OCI-LY7 (cell line): ENCODE measurements around the gene MACROD1. TPM values are rescaled to one million over a fixed set of nuclear protein-coding genes. Genes with fewer than 3 reads are reported as not detected.

ENCODE experiments used
- BruUV-seq: library from RNA; stranded (reverse); fragments of 400-500 nt; replicated peaks from 2 replicates; lab custom pipeline; 2021; lab: Mats Ljungman, UMichigan
- CTCF ChIA-PET: fragments of 300-600 bp; sonication (Branson Sonifier 250); formaldehyde crosslinking; loops from one replicate; lab custom pipeline; 2022; ENCODE audit warnings: antibody characterized with exemption; ENCODE audit not compliant: unreplicated experiment; lab: Charles Lee
- POLR2A ChIA-PET: fragments of 300-600 bp; sonication (Branson Sonifier 250); formaldehyde crosslinking; loops from one replicate; lab custom pipeline; 2022; ENCODE audit warnings: antibody characterized with exemption; lab: Charles Lee
- DNase-seq: peaks from one replicate; pipeline ENCODE4 v3.0.0-alpha.2; 2015; ENCODE audit warnings: low spot score
- H2AFZ ChIP-seq: fragments of 200-600 bp; sonication (generic), shearing (Covaris generic); 2 replicates; pipeline ENCODE4 v1.6.1; 2014; ENCODE audit warnings: mild to moderate bottlenecking, antibody characterized with exemption, low read length, moderate library complexity
- H3K27ac ChIP-seq: fragments of 200-600 bp; sonication (generic); 2 replicates; pipeline ENCODE4 v1.5.1; 2014; ENCODE audit warnings: mixed run types, low read depth, mild to moderate bottlenecking, moderate library complexity, low read length, inconsistent platforms; ENCODE audit not compliant: poor library complexity, severe bottlenecking
- H3K36me3 ChIP-seq: fragments of 200-600 bp; sonication (generic); 2 replicates; pipeline ENCODE4 v1.6.1; 2014; ENCODE audit warnings: mild to moderate bottlenecking, antibody characterized with exemption, low read length, moderate library complexity, mixed read lengths; ENCODE audit not compliant: insufficient read depth
- H3K4me1 ChIP-seq: fragments of 200-600 bp; sonication (generic); 2 replicates; pipeline ENCODE4 v1.5.1; 2014; ENCODE audit warnings: mild to moderate bottlenecking, low read length; ENCODE audit not compliant: insufficient read depth, poor library complexity, severe bottlenecking
- H3K4me2 ChIP-seq: fragments of 200-600 bp; sonication (generic); 2 replicates; pipeline ENCODE4 v1.6.1; 2014; ENCODE audit warnings: mild to moderate bottlenecking, low read length
- H3K4me3 ChIP-seq: fragments of 200-600 bp; sonication (generic); 2 replicates; pipeline ENCODE4 v1.5.1; 2014; ENCODE audit warnings: mild to moderate bottlenecking, low read depth, low read length; ENCODE audit not compliant: poor library complexity, severe bottlenecking
- H3K79me2 ChIP-seq: fragments of 200-600 bp; sonication (generic); 2 replicates; pipeline ENCODE4 v1.6.1; 2016; ENCODE audit warnings: low read depth, mild to moderate bottlenecking, low read length, moderate library complexity, mixed read lengths; ENCODE audit not compliant: insufficient read depth
- H3K9me2 ChIP-seq: fragments of 200-600 bp; sonication (generic); 2 replicates; pipeline ENCODE4 v1.6.1; 2016; ENCODE audit warnings: mild to moderate bottlenecking, low read length, mixed read lengths; ENCODE audit not compliant: insufficient read depth
- H3K9me3 ChIP-seq: fragments of 200-600 bp; sonication (generic); 2 replicates; pipeline ENCODE4 v1.6.1; 2014; ENCODE audit warnings: mild to moderate bottlenecking, mixed run types, low read length, mixed read lengths
- H4K20me1 ChIP-seq: fragments of 200-600 bp; sonication (generic); 2 replicates; pipeline ENCODE4 v1.6.1; 2014; ENCODE audit warnings: mild to moderate bottlenecking, antibody characterized with exemption, low read length, moderate library complexity, mixed read lengths; ENCODE audit not compliant: insufficient read depth
- EZH2phosphoT487 ChIP-seq: fragments of 200-600 bp; sonication (generic); IDR thresholded peaks from 2 replicates; pipeline ENCODE4 v1.6.1; 2018; ENCODE audit warnings: low read depth, borderline replicate concordance, mild to moderate bottlenecking, mixed run types, antibody characterized with exemption, low read length, moderate library complexity, mixed read lengths
- intact Hi-C: fragments of 100-400 bp; cut with micrococcal nuclease; formaldehyde crosslinking; loops from one replicate; pipeline ENCODE4 v1.10.0; 2022; ENCODE audit not compliant: unreplicated experiment
- total RNA-seq, 2 experiments: library from RNA; depleted of rRNA in 1 of 2; stranded (reverse); fragments of >200 nt in 1 of 2; shearing (Covaris generic) in 1 of 2; gene quantifications; 2 replicates each; pipeline ENCODE4 v1.2.3, GENCODE V29; 2014 to 2022
- TF ChIP-seq, protein P1 (sequence below): fragments of 200-600 bp; sonication (generic); conservative IDR thresholded peaks from 2 replicates; pipeline ENCODE4 v1.5.1; 2014; ENCODE audit warnings: mild to moderate bottlenecking, antibody characterized with exemption, low read length, moderate library complexity, mixed read lengths

MACROD1 gene
- total RNA-seq, 2 experiments from 2014 or later: 14.7 to 25.4 TPM

DNA sequence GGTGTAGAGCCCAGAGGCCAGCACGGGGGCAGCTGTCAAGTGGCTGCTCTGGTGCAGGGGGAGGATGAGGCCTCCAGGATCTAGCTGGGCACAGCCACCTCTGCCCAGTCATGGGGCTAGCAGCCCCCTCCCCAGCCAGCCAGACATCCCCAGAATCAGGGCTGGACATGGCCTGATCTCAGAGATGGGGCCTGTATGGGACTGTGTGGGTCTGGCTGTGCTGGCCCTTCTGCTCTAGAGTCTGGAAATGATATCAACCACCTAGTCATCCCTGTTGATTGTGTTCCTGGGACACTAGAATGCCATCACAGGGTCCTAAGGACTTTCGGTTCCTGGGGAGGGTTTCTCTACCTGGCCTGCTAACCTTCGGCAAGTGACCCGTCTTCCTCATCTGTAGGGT, 127.4 kb downstream of the MACROD1 start:
- no peak overlapping the region for H2AFZ ChIP-seq
- H3K4me1 ChIP-seq: no peaks in the 10 kb centered on the region
- intact Hi-C loops: no loop called here
- DNase-seq: no peak
- no peaks in the 10 kb centered on the region for H3K9me3 ChIP-seq
- BruUV-seq: no TSS peak
- no peaks in the 10 kb centered on the region for H3K79me2 ChIP-seq
- H3K4me3 ChIP-seq: no peak overlapping the region
- H3K9me2 ChIP-seq: no peaks in the 10 kb centered on the region
- CTCF ChIA-PET: no interaction called here
- no peak overlapping the region for H3K4me2 ChIP-seq
- H3K36me3 ChIP-seq: no peaks in the 10 kb centered on the region
- TF ChIP-seq EZH2phosphoT487: no peak
- TF ChIP-seq, protein P1, sequence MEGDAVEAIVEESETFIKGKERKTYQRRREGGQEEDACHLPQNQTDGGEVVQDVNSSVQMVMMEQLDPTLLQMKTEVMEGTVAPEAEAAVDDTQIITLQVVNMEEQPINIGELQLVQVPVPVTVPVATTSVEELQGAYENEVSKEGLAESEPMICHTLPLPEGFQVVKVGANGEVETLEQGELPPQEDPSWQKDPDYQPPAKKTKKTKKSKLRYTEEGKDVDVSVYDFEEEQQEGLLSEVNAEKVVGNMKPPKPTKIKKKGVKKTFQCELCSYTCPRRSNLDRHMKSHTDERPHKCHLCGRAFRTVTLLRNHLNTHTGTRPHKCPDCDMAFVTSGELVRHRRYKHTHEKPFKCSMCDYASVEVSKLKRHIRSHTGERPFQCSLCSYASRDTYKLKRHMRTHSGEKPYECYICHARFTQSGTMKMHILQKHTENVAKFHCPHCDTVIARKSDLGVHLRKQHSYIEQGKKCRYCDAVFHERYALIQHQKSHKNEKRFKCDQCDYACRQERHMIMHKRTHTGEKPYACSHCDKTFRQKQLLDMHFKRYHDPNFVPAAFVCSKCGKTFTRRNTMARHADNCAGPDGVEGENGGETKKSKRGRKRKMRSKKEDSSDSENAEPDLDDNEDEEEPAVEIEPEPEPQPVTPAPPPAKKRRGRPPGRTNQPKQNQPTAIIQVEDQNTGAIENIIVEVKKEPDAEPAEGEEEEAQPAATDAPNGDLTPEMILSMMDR: no peak
- no peak overlapping the region for H3K27ac ChIP-seq
- no peaks in the 10 kb centered on the region for H4K20me1 ChIP-seq
- POLR2A ChIA-PET: no interaction called here

GRCh38 chr11:64037027-64037634, 128.8 kb downstream of the MACROD1 start:
- Histone ChIP-seq H3K4me2 (no peak overlapping the region), H3K9me3 (no peaks in the 10 kb centered on the region), H4K20me1 (no peaks in the 10 kb centered on the region), H3K27ac (no peak overlapping the region), H3K9me2 (no peaks in the 10 kb centered on the region), H2AFZ (no peak overlapping the region), H3K4me3 (no peak overlapping the region), H3K36me3 (no peaks in the 10 kb centered on the region), H3K4me1 (no peaks in the 10 kb centered on the region), H3K79me2 (no peaks in the 10 kb centered on the region)
- POLR2A ChIA-PET: interaction anchor here (0.6 kb wide), 2 partner anchors 10 to 327 kb away, joined by 3 to 6 read pairs; no protein-coding TSS in a partner anchor
- intact Hi-C loops: no loop called here
- CTCF ChIA-PET: no interaction called here
- no peak for DNase-seq
- TF ChIP-seq, protein P1: no peak
- no peak for TF ChIP-seq EZH2phosphoT487
- BruUV-seq: no TSS peak
